Measurements from ENCODE around the gene CD3D.
"Not testable (repeated sequence)": the region's sequence is repeated elsewhere in the genome, so short reads cannot be mapped to it uniquely, and the experiment has no call there.

Gene CD3D

GRCh38 chr11:118338637-118339061, 3.9 kb downstream of the CD3D start:
- DNase-seq, result no peak

GRCh38 chr11:118334745-118335144, 7.8 kb downstream of the CD3D start:
- no peak for DNase-seq

- DNase-seq, result no peak
Observed at GRCh38 chr11:118328745-118329144, 13.8 kb downstream of the CD3D start.

DNA sequence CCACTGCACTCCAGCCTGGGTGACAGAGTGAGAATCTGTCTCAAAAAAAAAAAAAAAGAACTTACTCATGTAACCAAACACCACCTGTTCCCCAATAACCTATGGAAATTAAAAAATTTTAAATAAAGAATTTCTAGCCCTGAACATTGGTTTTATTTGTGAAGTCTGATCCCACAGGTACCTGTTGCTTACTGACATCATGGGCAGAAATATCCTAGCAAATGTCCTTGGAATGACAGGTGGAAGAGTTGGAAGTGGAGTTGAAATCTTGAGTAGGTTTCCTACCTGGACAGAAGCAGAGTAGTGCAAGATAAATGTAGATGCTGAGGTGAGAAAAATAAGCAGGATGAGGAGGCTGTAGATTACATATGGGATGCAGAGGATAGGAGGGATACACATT, 17.2 kb downstream of the CD3D start:
- no peak for DNase-seq

- DNase-seq, result no peak
Observed at GRCh38 chr11:118322721-118323120, 19.8 kb downstream of the CD3D start.

- no peak for DNase-seq
Observed at GRCh38 chr11:118321386-118322082, 21.0 kb downstream of the CD3D start.

DNA sequence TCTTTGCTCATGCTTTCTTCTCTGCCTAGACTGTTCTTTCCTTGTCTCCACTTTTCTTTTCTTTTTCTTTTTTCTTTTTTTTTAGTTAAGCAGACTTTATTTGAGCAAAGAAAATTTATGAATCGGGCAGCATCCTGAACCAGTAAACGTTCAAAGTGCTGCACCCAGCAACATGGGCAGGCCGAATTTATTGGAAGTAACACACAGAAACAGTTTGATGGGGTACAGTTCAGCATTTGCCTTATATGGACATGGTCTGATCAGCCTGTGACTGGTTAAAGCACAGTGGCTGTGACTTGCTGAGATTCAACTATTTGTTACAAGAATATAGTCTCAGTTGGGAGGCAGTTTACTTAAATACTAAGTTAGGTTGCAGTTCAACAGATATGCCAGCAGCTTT, 22.0 kb downstream of the CD3D start:
- no peak for DNase-seq

DNA sequence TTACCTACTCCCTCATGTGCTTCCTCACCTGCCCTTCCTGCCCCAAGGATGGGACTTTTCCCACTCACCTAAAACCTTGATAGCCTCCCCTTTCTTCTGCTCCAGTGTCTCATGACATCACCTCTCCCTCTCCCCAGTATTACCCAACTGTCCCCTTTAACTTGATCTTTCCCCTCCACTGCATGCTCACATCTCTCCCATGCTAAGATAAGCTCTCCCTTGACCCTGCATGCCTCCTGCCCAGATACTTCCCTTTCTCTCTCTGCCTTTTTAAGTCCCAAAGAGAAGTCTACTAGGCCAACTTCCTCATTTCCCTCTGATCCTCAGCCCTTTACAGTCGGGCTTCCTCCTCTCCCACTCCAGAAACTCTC, 23.2 kb downstream of the CD3D start:
- no peak for DNase-seq

DNA sequence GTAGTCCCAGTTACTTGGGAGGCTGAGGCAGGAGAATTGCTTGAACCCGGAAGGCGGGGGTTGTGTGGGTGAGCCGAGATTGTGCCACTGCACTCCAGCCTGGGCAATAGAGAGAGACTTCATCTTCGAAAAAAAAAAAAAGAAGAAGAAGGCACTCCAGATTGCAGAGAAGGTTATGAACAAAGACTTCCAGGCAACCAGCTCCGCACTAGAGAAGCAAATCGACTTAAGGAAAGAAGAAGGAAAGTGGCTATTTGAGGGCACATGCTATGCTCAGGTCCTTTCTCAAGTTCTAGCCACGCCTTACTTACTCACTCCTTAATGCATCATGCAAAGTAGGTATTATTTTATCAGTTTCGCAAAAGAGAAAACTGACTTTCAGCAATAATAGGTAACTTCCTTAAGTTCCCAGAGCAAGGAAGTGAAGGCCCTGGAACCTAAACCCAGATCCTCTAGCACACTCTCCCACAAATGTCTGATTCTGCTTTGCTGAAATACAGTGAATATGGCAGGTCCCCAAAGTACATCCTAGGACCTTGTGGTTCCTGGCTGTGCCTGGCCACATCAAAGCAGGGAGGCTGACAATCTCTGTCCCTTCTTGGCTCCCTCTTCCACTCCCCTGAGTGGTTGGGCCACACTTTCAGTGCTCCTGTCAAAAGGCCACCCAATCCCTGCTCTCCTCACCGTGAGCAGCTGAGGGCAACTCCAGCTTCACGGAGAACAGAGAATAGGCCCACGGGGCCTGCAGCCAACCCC, 23.7 kb downstream of the CD3D start:
- no peak for DNase-seq

DNA sequence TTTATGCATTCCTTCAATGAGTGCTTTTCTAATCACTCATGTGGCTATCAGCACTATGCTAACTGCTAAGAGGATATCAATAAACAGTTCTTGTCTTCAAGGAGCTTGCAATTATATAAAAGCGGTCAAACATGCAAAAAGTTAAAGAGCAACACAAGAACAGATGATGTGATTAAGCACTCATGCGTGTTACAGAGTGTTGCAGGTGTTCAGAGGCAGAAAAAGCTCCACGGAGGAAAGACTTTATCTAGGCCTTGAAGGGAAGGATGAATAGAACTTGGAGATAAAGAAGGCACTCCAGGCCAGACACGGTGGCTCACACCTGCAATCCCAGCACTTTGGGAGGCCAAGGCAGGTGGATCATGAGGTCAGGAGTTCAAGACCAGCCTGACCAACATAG, 24.4 kb downstream of the CD3D start:
- DNase-seq, result no peak

DNA sequence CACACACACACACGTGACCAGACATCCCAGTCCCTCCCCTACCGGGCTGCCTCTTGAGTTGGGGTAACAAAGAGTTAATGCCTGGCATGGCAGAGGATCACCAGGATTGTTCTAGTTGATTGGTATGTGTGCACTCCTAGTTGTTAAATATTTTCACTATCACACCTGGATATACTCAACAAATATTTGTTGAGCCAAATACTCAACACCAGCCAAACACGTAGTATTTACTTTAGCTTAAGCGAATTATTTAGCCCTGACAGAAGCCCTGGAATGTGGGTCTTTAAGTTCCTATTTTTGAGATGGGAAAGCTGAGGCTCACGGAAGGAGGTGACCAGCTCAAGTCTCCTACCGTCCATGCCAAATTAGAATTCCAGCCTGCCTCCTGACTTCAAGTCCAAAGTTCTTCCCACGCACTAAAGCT, 27.5 kb downstream of the CD3D start:
- DNase-seq, result no peak

- no peak for DNase-seq
Observed at GRCh38 chr11:118313242-118313641, 29.3 kb downstream of the CD3D start.

GRCh38 chr11:118312328-118312727, 30.2 kb downstream of the CD3D start:
- no peak for DNase-seq

DNA sequence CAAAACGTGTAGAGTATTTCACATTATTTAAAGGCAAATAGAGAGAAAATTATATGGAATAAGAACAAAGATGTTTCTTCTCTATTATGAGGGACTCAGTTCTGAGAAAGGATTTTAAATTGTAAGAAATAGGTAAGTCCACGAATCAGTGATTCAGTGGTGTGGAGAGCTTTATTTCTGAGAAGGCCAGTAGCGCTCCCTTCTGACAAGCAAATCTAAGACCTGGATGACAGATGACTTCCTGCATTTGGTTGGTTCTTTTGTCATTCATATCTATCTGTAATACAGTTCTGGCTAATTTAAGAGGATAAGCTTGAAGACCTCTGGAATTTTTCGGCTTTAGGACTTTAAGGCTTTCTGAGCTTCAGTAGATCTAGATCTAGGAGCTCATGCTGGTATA, 31.0 kb downstream of the CD3D start:
- DNase-seq, result no peak

DNA sequence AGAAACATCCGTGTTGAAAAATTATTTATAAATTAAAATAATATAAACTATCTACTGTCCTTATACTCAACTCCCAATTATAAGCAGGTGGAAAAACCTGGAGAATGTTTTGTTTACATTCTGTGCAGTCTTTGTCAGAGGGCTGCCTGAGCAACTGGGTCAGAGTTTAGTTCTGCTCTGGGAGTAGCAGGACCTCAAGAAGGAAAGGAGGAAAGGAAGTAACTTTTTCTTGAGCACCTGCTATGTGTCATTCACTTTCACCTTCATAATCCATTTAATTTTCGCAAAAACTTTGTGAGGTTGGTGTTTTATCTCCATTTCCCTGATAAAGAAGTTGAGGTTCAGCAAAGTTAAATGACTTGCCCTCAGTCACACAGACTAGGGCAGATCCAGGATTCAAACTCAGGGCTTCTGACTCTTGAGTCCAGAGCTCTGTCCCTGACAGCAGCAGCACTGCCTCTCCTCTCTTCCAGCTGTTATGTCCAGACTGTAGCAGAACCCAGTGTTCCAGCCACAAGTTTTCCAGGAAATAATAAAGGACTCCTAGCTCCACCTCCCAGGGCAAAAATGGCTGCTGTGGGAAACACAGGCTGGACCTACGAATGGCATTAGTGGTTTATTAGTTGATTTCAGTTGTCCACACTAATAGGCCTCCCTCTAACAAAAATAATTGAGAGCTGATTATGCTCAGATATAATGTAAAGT, 31.6 kb downstream of the CD3D start:
- no peak for DNase-seq

GRCh38 chr11:118310271-118310670, 32.2 kb downstream of the CD3D start:
- DNase-seq, result no peak

DNA sequence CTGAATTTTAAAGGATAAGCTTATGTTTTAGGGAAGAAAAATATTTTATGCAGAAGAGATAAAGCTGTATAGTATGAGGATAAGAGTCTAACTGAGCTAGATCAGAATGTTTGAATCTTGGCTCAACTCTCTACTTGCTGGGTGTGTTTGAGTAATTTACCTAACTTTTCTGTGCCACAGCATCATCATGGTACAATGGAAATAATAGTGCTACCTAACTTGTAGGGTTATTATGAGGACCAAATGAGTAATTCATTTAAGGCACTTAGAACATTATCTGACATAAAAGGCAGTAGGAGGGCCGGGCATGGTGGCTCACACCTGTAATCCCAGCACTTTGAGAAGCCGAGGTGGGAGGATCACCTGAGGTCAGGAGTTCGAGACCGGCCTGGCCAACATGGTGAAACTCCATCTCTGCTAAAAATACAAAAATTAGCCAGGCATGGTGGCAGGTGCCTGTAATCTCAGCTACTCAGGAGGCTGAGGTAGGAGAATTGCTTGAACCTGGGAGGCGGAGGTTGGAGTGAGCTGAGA, 33.4 kb downstream of the CD3D start:
- not testable (repeated sequence) for DNase-seq

DNA sequence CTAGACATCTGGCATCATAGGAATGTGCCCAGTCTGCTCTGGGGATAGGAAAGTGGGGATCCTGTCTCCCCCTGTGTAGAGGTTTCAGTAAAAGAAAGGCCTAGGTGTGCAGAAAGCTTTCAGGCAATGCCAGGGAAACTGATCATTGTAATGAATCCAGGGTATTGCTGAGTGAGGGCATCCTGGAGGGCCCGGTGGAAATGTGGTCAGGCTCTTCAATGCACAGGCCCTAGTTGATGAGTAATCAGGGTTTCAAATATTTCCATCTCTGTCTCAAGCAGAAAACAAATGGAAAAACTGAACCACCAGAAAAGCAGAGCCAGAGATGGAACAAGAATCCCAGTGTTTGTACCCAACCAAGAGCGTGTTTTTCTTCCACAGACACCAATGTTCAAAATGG, 35.9 kb downstream of the CD3D start:
- no peak for DNase-seq

DNA sequence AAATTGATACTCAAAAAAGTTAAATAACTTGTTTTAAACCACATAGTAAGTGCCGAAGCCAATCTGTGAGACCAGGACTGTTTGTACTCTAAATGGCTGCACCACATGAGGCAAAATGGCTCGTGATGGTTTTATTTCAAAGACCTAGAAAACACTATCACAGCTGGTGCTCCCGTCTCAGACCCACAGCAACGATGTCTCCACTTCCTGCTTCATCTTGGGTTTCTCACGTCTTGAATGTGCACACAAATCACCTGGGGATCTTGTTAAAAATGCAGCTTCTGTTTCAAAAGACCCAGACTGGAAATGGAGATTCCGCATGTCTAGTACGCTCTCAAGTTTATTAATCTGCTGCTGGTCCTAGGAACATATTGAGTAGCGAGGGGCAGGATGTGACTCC, 36.8 kb downstream of the CD3D start:
- DNase-seq, result no peak

DNA sequence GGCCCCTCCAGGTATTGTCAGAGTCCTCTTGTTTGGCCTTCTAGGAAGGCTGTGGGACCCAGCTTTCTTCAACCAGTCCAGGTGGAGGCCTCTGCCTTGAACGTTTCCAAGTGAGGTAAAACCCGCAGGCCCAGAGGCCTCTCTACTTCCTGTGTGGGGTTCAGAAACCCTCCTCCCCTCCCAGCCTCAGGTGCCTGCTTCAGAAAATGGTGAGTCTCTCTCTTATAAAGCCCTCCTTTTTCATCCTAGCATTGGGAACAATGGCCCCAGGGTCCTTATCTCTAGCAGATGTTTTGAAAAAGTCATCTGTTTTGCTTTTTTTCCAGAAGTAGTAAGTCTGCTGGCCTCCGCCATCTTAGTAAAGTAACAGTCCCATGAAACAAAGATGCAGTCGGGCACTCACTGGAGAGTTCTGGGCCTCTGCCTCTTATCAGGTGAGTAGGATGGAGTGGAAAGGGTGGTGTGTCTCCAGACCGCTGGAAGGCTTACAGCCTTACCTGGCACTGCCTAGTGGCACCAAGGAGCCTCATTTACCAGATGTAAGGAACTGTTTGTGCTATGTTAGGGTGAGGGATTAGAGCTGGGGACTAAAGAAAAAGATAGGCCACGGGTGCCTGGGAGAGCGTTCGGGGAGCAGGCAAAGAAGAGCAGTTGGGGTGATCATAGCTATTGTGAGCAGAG, 37.8 kb downstream of the CD3D start, which contains the start of gene CD3E:
TSS of gene CD3E (plus strand) at position 163 of the 681 bp plus-strand sequence. CDS start at position 386, 223 bp downstream.
- no peak for DNase-seq

GRCh38 chr11:118304227-118304567, 38.3 kb downstream of the CD3D start:
- no peak for DNase-seq

GRCh38 chr11:118301600-118302195, 40.8 kb downstream of the CD3D start:
- DNase-seq, result no peak

Data from NCI-H2081 treated with DMSO at 0.1 percent for 48 hours (cell line).